NCI-H2196 (cell line): Measurements from ENCODE around the gene NOTCH4.

ENCODE experiments used
- DNase-seq: peaks from one replicate; lab custom pipeline; 2025; ENCODE audit not compliant: unreplicated experiment; lab: John Stamatoyannopoulos, UW

Gene NOTCH4

DNA sequence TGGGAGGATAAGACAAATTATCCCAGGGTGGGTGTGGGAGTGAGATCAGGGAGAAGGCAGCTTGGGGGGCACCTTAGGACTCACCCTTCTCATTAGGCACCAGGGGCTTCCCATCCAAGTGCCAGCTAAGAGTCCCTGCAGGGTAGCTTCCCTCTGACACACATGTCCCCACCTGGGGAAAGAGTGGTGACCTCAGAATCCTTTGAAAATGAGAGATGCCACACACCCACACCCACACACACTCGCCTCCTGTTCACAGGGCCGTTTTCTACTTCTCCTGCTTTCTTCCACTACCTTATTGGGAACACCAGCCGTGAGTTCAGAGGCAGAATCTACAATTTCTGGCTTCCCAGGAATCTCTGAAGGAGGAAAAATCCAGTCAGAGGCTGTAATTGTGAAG is 40.8 kb downstream of the NOTCH4 start:
- DNase-seq, result no peak

DNA sequence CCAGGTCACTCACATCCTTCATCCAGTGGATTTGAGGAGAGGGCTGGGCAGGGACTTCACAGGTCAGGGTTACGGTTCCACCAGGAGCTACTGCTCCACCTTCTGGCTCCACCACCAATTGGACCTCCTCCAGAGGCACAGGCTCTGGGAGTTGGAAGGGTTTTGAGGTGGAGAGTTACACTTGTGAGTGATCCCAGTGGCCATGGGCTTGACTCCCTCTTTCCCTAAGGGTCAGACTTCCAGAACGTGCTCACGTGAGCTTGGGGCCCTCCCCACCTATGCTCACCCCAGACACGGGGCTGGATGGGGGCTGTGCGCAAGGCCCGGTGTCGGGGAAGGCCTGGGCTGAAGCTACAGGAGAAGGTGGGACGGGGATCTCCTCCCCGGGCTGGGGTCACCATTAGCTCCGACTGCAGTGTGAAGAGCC is 41.3 kb downstream of the NOTCH4 start:
- no peak for DNase-seq

DNA sequence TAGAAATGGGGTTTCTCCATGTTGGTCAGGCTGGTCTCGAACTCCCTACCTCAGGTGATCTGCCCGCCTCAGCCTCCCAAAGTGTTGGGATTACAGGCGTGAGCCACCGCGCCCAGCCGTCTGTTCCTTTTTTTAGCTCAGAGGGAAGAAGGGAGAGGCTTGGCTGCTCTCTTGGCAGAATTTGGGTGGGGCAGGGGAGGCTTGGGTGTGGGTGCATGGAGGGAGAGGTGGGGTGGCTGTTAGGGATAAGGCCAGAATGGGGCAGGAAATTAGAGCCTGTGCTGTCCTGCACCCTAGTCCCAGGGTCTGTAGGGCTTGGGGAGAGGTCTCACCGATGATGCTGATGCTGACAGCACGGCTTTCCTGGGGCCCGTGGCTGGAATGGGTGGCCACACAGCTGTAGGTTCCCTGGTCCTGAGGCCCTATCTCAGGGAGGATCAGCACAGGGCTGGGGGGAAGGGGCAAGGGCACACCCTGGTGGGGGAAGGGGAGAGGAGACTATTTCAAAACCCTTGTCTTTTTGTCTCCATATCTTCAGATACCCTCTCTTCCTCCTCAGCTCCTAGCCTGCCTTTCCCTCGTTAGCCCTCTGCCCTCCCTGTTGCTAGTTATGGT is 41.8 kb downstream of the NOTCH4 start:
- DNase-seq, result no peak

DNA sequence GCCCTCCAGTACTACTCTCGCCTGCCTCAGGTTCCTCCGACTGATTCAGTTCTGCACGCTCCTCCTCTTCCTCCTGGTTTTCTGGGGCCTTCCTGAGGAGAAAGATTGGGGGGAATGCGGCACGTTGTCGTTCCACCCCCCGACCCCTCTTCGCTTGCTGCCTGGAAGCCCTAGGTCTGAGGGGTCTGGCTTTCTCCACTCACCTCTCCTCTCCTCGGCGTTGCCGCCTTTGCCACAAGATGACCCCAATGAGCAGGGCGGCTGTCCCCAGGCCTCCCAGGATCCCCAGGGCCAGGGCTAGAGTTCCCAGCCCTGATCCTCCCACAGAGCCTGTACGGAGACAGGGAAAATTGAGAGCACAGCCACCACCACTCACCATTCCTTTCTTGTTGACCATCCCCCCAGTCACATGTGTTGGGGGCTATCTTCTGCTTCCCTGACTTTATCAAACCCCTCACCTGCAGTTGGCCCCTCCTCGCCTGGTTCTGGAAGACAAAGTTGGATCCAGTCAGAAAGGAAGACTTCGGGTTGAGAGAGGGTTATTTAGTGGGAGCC is 42.6 kb downstream of the NOTCH4 start:
- DNase-seq, result no peak

DNA sequence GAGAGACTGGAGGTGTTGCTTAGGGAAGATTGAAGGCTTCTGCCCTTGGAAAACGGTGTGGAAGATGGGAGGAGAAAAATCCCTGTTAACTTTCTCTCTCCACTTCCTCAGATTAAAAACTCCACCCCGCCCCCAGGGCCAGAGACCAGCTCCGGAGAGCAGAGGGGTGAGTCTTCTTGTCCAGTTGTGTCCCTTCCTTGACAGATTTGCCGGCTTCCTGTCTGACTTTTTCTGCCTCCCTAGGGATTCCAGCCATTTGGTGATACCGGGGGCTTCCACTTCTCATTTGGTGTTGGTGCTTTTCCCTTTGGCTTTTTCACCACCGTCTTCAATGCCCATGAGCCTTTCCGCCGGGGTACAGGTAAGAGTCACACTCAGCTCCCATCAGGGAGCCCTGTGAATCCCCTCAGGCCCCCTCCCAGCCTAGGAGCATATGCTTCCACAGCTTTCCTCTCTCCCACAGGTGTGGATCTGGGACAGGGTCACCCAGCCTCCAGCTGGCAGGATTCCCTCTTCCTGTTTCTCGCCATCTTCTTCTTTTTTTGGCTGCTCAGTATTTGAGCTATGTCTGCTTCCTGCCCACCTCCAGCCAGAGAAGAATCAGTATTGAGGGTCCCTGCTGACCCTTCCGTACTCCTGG is 44.0 kb downstream of the NOTCH4 start:
- DNase-seq, result no peak

DNA sequence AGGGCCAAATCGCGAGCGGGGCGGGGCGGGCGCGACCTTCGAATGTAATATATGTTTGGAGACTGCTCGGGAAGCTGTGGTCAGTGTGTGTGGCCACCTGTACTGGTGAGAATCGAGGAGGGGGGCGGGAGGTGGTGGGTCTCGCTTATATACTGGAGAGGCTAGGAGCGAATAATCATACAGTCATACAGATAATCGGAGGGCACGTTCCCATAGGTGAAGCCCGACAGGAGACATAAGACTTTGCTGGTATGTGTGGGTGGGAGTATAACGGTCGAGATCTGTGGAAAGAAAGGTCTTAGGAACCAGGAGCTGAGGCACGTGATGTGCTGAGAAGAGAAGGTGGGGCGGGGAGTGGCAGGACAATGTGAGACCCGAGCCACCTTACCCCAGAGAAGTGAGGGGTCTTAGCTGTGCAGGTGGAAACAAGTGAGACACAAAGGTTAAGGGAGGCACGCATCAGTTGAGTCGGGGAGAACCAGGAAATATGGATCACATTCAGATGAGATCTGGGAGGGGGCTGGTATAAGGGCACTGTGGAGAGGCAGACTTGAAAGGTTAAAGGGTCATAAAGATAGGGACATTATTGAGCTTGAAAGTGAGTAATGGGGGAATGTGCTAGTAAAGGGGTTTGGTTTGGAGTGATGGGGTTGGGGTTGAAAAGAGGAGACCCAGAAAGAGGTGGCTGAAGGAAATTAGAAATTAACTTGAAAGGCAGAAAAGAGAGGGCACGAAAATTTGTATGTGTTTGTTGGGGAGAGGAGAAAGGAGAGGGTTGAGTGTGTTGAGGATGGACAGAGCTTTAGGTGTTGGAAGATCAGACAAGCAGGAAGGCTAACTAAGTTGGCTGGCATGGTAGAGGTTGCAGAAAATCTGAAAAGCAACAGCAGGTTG is 45.1 kb downstream of the NOTCH4 start:
- no peak for DNase-seq

DNA sequence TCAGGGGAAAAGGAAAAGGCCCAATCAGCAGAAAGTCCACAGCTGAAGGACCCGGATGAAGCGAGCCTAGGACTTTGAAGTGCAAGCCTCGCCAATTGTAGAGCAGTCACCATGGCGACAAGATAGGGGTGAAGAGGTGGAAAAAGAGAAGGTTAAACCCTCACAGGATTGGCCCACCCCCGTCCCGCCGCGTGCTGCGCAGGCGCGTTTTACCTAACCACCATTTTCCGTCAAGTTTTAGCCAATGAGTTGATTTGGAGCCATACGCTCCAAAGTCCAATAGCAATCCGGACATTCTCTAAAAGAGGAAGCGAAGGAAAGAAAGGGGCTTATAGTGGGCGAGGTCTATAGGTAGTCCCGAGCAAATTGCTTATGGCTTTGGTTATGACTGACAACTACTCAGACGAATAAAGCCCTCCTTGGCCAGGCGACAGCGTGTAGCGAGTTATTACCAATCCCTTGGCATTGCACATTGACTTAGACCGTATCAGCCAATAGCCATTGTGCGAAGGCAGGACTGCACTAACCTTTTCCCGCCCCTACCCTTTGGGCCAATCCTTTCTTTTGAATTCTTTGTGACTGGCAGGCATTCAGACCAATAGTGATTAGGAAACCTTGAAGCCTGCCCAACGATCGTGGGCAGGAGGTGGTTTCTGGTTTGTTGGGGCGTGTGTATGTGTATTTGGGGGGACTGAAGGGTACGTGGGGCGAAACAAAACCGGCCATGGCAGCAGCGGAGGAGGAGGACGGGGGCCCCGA is 45.9 kb downstream of the NOTCH4 start, which contains the start of gene RNF5:
Gene RNF5 (plus strand): TSS at position 618 of the 759 bp plus-strand sequence. CDS start 107 bp downstream, at position 725.
- DNase-seq, result peak; percentile 99

DNA sequence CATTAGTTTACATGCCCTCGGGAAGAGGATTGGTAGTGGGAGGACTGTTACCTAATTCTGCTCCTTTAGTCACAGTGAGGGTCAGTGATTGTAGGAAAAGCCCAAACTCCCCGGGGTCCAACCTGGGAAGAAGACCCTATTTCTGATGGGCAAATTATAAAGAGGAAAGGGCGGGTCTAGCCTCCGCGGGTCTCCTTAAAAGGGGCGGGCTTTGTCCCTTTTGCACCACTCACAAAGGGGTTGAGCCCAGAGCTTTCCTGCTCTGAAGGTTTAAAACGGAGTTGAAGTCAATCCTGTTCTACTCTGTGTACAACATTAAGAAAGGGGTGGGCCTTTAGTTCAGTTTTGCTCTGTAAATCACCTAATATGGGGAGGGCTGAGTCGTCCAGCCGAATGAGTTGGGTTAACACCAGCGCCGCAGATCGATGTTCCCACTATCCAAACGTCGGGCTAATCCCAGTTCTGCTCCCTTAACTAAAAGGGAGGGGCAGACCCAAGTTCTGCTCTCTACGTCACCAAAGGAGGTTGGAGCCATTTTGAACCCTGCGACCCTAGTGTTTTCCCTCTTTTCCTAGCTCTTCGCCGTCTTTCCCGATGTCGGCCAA is 46.6 kb downstream of the NOTCH4 start:
- peak; percentile 85 for DNase-seq

DNA sequence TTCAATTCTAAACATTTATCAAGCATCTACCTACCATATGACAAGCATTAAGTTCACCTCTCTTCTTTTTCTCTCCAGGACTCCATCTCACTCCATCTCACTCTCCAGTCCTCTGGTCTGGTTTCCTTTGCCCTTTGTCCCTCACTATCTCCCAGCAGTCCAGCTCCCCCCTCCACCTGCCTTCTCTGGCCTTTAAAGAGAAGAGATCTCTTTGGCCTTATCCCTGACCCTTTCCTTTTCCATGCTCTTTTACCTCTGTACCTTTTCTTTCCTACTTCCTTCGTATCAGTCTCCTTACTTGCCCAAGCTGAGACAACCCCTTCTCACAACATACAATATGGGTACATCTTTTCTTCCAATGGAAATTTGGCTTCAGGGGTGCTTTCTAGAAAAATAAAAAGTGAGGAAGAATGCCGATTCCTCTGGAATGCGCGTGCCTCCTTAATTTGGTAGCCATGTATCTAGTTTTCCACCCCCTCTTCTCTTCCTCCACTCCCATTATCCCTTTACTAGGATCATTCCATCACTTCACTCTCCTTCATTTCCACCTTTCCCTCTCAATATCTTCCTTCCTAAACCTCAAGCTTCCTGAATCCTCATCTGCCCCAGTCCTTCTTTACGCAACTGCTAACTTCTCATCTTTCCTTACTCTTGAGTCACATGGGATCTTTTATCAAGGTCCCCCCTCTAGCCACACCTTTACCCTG is 47.2 kb downstream of the NOTCH4 start:
- peak; percentile 68 for DNase-seq

DNA sequence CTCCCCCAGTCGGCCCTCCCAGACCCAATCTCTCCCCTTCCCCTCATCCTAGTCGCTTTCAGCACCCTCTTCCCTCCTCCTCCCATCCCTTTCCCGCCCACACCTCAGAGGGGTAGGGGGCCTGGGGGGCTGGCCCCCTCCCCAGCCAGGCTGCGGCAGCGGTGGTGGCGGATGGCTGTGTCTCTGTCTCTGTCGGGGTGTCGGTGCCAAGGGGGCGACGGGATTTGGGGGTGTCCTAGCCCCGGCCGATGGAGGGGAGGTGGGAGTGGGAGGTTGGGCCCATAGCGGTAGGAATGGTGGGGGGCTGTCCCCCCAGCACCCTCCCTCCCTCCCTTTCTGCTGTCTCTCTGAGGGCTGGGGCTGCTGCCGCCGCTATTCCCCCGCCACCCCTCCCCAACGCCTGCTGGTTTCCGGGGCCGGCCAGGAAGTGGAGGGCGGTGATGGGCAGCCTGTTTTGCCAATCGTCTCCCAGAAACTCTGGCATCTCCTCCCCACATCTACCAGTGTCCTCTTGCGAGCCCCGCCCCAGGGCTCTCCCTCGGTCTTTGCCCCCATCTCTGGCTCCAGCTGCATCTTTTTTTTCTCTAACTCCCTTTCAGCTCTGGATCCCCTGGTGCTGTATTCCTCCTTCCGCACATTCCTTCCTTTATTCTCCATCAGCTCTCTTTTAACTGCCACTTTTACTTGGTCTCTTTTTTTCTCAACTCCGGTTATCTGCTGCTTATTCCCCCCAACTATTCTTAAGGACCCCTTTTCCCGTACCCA is 48.0 kb downstream of the NOTCH4 start, which contains the start of gene AGPAT1:
Gene AGPAT1 (minus strand): TSS at position 374 of the 765 bp plus-strand sequence. CDS start 4,588 bp downstream, outside the sequence.
- peak; percentile 92 for DNase-seq

DNA sequence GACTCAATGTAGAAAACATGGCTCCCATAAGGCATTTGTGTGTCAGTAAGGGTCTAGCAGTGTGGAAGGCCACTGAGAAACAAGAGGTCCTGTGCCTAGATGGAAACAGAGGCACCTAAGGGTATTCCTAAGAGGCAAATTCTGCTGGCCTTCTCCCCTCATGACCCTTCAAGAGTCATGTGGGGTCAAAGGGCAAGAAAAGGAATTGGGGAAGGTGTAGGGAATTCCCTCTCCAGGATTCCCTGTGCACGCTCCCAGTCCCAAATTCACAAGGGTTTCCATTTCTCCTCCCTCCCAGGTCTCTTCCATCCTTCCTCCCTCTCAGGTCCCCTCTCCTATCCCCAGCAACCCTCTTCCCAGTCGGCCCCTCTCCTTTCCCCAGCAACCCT is 48.6 kb downstream of the NOTCH4 start:
- DNase-seq, result no peak

DNA sequence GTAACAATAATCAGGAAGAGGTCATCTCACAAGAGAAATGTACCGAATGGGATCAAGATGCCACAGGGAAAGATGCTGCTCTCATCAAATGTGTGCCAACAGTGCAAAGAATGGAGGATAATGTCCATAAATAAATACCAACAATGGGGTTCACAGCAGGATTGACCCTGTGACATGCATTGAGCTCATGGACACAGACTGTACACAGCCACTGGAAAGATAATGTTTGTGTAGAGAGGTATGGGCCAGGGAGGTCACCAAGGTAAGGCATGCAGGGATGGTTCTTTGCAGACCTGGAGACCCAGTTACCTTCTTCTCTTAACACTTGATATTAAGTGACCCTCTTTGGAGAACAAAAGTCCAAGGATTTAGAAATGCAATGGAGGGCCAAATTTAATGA is 49.5 kb downstream of the NOTCH4 start:
- no peak for DNase-seq

DNA sequence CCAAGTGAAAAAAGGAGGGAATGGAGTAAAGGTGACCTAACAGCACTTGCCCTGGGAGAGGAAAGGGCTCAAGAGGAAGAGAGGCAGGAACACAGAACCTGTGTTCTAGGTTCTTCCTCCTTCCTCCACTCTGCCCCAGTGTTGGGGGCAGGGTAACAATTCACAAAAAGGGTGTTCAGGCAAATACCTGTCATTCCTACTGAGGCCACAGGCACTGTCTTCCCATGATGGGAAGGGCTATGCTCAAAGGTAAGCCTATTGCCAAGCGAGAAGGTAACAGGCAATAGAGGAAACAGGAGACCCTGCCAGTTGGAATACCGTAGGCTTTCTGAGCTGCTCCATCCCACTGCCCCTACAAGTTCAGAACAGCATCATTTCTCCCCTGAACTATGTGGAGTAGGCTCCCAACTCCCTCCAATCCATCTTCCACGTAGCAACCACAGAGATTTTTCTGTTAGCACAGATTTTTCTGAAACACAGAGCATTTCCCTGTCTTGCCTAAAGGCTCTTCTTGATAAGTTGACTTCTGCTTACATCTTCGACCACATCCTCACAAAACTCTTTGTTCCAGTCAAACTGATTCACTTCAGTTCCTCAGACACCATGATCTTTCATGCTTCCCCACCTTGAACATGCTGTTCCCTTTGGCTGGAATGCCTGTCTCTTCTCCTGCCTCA is 50.7 kb downstream of the NOTCH4 start:
- no peak for DNase-seq

DNA sequence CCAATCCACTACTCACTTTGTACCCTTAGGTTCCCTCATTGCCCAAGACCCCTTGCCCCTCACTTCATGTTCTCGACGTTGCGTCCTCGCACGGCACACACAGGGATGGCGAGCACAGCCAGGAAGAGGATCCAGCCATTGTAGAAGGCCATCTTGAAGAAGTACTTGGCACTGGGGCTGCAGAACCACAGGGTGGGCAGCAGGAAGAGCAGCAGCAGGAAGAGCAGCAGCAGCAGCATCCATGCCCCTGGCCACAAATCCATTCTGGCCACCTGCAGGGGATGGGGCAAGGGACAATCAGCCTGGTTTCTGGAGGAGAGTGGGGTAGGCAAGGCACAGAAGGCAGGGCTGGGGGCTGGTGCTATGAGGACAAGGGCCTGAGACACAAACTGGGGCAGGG is 52.6 kb downstream of the NOTCH4 start:
- DNase-seq, result no peak

DNA sequence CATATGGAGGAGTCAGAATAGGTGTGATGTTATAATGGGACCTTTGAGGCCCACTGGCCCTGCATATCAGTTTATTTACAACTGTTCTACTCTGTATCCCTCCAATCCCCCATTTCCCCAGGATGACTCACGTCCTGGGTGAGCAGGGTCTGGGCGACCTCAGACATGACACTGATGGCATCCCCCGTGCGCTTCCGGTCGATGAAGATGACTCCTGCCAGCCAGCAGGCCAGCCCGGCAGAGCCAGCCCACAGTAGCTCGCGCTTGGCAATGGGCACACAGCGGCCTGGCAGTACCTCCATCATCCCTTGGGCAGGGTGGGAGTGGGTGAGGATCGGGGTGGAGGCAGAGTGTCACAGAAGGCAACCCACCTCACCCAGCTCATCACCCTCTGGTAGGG is 53.6 kb downstream of the NOTCH4 start:
- DNase-seq, result no peak

DNA sequence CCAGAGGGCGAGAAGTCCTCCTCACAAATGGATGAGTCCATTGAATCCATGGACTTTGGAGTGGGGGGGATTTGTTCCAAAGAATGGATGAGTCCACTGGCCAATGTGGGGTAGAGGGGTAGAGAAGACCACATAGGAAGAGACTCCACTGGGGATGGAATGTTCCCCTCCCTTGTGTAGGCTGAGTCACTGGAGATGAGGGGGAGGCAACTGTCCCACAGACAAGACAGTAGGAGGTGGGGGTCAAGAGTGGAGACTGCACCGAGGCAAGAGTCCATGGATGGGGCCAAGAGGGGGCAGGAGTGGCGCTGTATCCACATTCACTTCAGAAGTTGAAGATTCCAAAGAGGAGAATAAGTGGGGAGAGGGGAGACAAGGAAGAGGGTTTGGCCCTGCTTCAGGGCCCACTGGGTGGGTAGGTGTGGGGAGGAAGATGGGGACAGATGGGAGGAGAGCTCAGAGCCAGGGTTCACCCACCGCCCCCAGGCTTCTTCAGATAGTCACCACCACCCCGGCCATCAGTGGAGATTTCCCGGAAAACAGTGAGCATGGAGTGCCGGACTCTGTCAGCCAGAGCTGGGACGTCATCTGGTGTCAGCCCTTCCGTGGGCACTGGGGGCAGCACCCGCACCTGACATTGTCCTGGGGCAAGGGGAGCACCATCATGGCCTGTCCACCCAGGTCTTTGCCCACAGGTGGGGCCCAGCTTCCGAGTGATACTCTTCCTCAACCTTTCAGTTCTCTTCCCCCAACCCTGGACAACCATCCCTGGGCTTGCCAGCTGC is 54.9 kb downstream of the NOTCH4 start:
- DNase-seq, result no peak

DNA sequence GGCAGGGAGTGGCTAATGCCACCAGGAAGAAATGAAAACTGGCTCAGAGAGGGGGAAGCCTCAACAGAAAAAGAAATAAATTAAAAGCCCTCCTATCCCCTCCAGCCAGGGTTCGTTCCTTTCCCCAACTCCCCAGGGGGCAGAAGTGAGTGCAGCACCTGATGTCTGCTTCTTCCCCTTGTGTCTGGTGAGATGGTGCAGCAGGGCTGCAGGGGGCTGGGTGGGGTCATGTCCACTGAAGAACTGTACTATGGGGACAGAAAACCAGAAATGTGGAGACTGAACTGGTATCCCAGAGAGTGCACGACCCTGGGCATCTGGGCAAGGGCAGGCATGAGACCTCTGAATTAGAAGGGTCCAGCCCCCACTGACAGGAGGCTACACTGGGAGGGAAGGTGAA is 55.5 kb downstream of the NOTCH4 start:
- DNase-seq, result no peak
